ENCODE measurements around the gene TMEM204.

Gene TMEM204

DNA sequence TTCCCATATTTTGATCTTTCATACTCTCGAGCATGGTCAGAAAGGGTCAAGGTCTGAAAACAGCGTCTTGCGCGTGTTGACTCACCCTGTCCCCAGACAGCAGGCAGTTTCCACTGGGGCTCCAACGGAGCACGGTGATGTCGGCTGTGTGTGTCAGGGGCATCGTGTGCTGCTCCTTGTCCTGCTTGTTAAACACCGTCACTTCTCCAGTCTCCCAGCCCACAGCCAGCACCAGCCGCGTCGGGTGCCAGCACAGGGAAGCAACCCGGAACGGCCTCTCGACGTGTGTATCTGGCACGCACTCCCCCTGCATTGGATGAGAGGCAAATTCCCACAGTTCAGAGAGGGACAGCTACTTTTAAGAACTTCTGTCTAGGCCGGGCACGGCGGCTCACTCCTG lies 68.8 kb downstream of the TMEM204 start:
- DNase-seq (ENCODE audit: extremely low read depth, insufficient read length) = no peak
- H3K36me3 ChIP-seq (ENCODE audit: control insufficient read depth, insufficient read depth, low read length) = no peaks in the 10 kb centered on the region
- H3K4me3 ChIP-seq (replicated peaks; ENCODE audit: low read depth, low read length) = no peak overlapping the region
- H3K27me3 ChIP-seq (replicated peaks; ENCODE audit: control insufficient read depth, insufficient read depth, low read length) = no peaks in the 10 kb centered on the region
- TF ChIP-seq, protein P1, sequence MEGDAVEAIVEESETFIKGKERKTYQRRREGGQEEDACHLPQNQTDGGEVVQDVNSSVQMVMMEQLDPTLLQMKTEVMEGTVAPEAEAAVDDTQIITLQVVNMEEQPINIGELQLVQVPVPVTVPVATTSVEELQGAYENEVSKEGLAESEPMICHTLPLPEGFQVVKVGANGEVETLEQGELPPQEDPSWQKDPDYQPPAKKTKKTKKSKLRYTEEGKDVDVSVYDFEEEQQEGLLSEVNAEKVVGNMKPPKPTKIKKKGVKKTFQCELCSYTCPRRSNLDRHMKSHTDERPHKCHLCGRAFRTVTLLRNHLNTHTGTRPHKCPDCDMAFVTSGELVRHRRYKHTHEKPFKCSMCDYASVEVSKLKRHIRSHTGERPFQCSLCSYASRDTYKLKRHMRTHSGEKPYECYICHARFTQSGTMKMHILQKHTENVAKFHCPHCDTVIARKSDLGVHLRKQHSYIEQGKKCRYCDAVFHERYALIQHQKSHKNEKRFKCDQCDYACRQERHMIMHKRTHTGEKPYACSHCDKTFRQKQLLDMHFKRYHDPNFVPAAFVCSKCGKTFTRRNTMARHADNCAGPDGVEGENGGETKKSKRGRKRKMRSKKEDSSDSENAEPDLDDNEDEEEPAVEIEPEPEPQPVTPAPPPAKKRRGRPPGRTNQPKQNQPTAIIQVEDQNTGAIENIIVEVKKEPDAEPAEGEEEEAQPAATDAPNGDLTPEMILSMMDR (IDR thresholded peaks at IDR 0.05; ENCODE audit: insufficient read depth, low read length, poor library complexity, severe bottlenecking) = no peak
